Panc1 (cell line): Measurements from ENCODE around the gene GABARAP. TPM values are rescaled to one million over a fixed set of nuclear protein-coding genes. Genes with fewer than 3 reads are reported as not detected.

Experiments used
- ATAC-seq: fragments of 200-7000 bp; cut with Tn5 transposase; 2 replicates; pipeline ENCODE4 v1.9.1; 2020; ENCODE audit warnings: mild to moderate bottlenecking, moderate library complexity
- BruUV-seq: library from RNA; stranded (reverse); fragments of 400-500 nt; replicated peaks from 2 replicates; lab custom pipeline; 2021; lab: Mats Ljungman, UMichigan
- CTCF ChIA-PET: fragments of 300-600 bp; sonication (Branson Sonifier 250); formaldehyde crosslinking; loops from one replicate; lab custom pipeline; 2022; ENCODE audit warnings: antibody characterized with exemption; lab: Charles Lee
- POLR2A ChIA-PET: fragments of 300-600 bp; sonication (Branson Sonifier 250); formaldehyde crosslinking; loops from one replicate; lab custom pipeline; 2022; ENCODE audit warnings: antibody characterized with exemption; lab: Charles Lee
- DNase-seq: peaks from one replicate; pipeline ENCODE4 v3.0.0-alpha.2; 2010; ENCODE audit warnings: low read depth, low spot score
- H3K27ac ChIP-seq: 2 replicates; pipeline ENCODE4 v1.5.1; 2011; ENCODE audit warnings: mild to moderate bottlenecking, low read length, inconsistent platforms
- H3K27me3 ChIP-seq: fragments of 200-500 bp; sonication (Bioruptor generic); 2 replicates; pipeline ENCODE4 v1.6.0; 2014; ENCODE audit warnings: low read length, inconsistent platforms; ENCODE audit not compliant: control insufficient read depth, insufficient read depth
- H3K36me3 ChIP-seq: fragments of 200-500 bp; sonication (Bioruptor generic); 2 replicates; pipeline ENCODE4 v1.5.1; 2014; ENCODE audit warnings: inconsistent platforms, mild to moderate bottlenecking, low read length, moderate library complexity; ENCODE audit not compliant: control insufficient read depth, insufficient read depth
- H3K4me1 ChIP-seq: 2 replicates; pipeline ENCODE4 v1.5.1; 2011; ENCODE audit warnings: inconsistent platforms, mild to moderate bottlenecking, low read length, moderate library complexity; ENCODE audit not compliant: control insufficient read depth, insufficient read depth
- H3K4me3 ChIP-seq, 2 experiments: 2 replicates each; pipeline ENCODE4 v1.5.1; 2011 to 2012; ENCODE audit warnings: low read depth in 2 of 2, low read length in 2 of 2, mild to moderate bottlenecking in 2 of 2, inconsistent platforms in 1 of 2, moderate library complexity in 1 of 2
- H3K9me3 ChIP-seq: fragments of 200-500 bp; sonication (Bioruptor generic); 2 replicates; pipeline ENCODE4 v1.5.1; 2014; ENCODE audit warnings: low read depth, mild to moderate bottlenecking, inconsistent platforms, low read length, moderate library complexity; ENCODE audit not compliant: control insufficient read depth, insufficient read depth
- CTCF ChIP-seq: fragments of 450-650 bp; IDR thresholded peaks from 2 replicates; pipeline ENCODE4 v1.5.1; 2017; ENCODE audit warnings: mild to moderate bottlenecking
- POLR2AphosphoS5 ChIP-seq: IDR thresholded peaks from 2 replicates; pipeline ENCODE4 v1.6.1; 2012; ENCODE audit warnings: mild to moderate bottlenecking, low read depth, low read length, moderate library complexity
- SIN3A ChIP-seq: IDR thresholded peaks from 2 replicates; pipeline ENCODE4 v1.6.1; 2012; ENCODE audit warnings: low read depth, mild to moderate bottlenecking, low read length, moderate library complexity, borderline replicate concordance; ENCODE audit not compliant: insufficient read depth
- TCF7L2 ChIP-seq: IDR thresholded peaks from 2 replicates; pipeline ENCODE4 v1.6.1; 2011; ENCODE audit warnings: mild to moderate bottlenecking, low read depth, low read length, inconsistent platforms
- in situ Hi-C: cut with HindIII; loops from 2 replicates; pipeline ENCODE4 v1.10.0; 2016; ENCODE audit warnings: low sequenced_read_pairs, low pct_unique_long_range_greater_than_20kb
- intact Hi-C: fragments of 100-400 bp; cut with micrococcal nuclease; formaldehyde crosslinking; loops from one replicate; pipeline ENCODE4 v1.10.0; 2022; ENCODE audit not compliant: unreplicated experiment
- total RNA-seq: library from RNA; stranded (reverse); gene quantifications from one replicate; pipeline ENCODE4 v1.2.1, GENCODE V29; 2021; ENCODE audit not compliant: unreplicated experiment
- TF ChIP-seq, protein P1 (sequence below), 2 experiments: IDR thresholded peaks; 2 replicates each; pipeline ENCODE4 v1.6.1; 2011 to 2012; ENCODE audit warnings: low read depth in 2 of 2, control low read depth in 1 of 2, low read length in 1 of 2, mild to moderate bottlenecking in 1 of 2, moderate library complexity in 1 of 2; ENCODE audit not compliant: insufficient read depth in 1 of 2

GABARAP gene
- total RNA-seq, 1 experiment from 2014 or later, result 289 TPM

GRCh38 chr17:7219812-7220592, 22.2 kb downstream of the GABARAP start, which contains the start of the genes ACADVL and DLG4:
Gene ACADVL (plus strand): TSS chr17:7219938. CDS start chr17:7219985, 47 bp downstream.
Gene DLG4 (minus strand): TSS chr17:7219836.
- H3K9me3 ChIP-seq, result no peaks in the 10 kb centered on the region
- ATAC-seq (peak; percentile 73), DNase-seq (no peak)
- peak within 1 kb of the TSS; percentile 73 to 78 for H3K4me3 ChIP-seq
- H3K36me3 ChIP-seq, result peaks cover 5% of the 10 kb centered on the region; the same call in 1 of the 2 replicates
- in situ Hi-C loops (no loop called here), intact Hi-C loops (no loop called here)
- no peak for TF ChIP-seq TCF7L2
- no peak; the same call in 1 of the 2 replicates for TF ChIP-seq POLR2AphosphoS5
- TF ChIP-seq, protein P1, sequence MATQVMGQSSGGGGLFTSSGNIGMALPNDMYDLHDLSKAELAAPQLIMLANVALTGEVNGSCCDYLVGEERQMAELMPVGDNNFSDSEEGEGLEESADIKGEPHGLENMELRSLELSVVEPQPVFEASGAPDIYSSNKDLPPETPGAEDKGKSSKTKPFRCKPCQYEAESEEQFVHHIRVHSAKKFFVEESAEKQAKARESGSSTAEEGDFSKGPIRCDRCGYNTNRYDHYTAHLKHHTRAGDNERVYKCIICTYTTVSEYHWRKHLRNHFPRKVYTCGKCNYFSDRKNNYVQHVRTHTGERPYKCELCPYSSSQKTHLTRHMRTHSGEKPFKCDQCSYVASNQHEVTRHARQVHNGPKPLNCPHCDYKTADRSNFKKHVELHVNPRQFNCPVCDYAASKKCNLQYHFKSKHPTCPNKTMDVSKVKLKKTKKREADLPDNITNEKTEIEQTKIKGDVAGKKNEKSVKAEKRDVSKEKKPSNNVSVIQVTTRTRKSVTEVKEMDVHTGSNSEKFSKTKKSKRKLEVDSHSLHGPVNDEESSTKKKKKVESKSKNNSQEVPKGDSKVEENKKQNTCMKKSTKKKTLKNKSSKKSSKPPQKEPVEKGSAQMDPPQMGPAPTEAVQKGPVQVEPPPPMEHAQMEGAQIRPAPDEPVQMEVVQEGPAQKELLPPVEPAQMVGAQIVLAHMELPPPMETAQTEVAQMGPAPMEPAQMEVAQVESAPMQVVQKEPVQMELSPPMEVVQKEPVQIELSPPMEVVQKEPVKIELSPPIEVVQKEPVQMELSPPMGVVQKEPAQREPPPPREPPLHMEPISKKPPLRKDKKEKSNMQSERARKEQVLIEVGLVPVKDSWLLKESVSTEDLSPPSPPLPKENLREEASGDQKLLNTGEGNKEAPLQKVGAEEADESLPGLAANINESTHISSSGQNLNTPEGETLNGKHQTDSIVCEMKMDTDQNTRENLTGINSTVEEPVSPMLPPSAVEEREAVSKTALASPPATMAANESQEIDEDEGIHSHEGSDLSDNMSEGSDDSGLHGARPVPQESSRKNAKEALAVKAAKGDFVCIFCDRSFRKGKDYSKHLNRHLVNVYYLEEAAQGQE (IDR thresholded peaks at IDR 0.05; ENCODE audit: insufficient read depth in 1 of 2, low read depth in 2 of 2, low read length in 1 of 2), result no peak
- TF ChIP-seq SIN3A, result peak; percentile 70; the same call in 1 of the 2 replicates
- H3K4me1 ChIP-seq, result peaks cover 57% of the 10 kb centered on the region
- BruUV-seq, result no TSS peak
- peak within 1 kb of the TSS; percentile 95 for H3K27ac ChIP-seq
- ChIA-PET POLR2A (interaction anchor here (0.6 kb wide), 2 partner anchors 36 to 102 kb away, joined by 3 read pairs; no protein-coding TSS in a partner anchor), CTCF (interaction anchor here (0.6 to 1.2 kb wide), 3 partner anchors 77 to 174 kb away, joined by 3 to 4 read pairs (median 4); no protein-coding TSS in a partner anchor)
- H3K27me3 ChIP-seq, result no peaks in the 10 kb centered on the region

- TF ChIP-seq POLR2AphosphoS5, result no peak
- TF ChIP-seq SIN3A, result no peak
- TF ChIP-seq, protein P1 (IDR thresholded peaks at IDR 0.05; ENCODE audit: insufficient read depth in 1 of 2, low read depth in 2 of 2, low read length in 1 of 2), result no peak
- no peak for TF ChIP-seq TCF7L2
- TF ChIP-seq CTCF, result no peak
- peak overlapping the region; percentile 95 for H3K27ac ChIP-seq
- CTCF ChIA-PET, result interaction anchor here (0.6 kb wide), 1 partner anchor 153 kb away, joined by 4 read pairs; no protein-coding TSS in a partner anchor
- H3K27me3 ChIP-seq, result no peaks in the 10 kb centered on the region
- peak overlapping the region; percentile 73 to 78 for H3K4me3 ChIP-seq
- H3K9me3 ChIP-seq, result no peaks in the 10 kb centered on the region
- no TSS peak for BruUV-seq
- H3K4me1 ChIP-seq, result peaks cover 53% of the 10 kb centered on the region
- intact Hi-C loops, result no loop called here
- POLR2A ChIA-PET, result interaction anchor here (0.6 to 0.8 kb wide), 2 partner anchors 103 to 176 kb away, joined by 3 to 4 read pairs; no protein-coding TSS in a partner anchor
- in situ Hi-C loops, result no loop called here
- peaks cover 5% of the 10 kb centered on the region; the same call in 1 of the 2 replicates for H3K36me3 ChIP-seq
- ATAC-seq (no peak), DNase-seq (no peak)
Measured at GRCh38 chr17:7219229-7219811, 22.9 kb downstream of the GABARAP start.
